ENCODE data around the gene RPS6KA1.

DNA sequence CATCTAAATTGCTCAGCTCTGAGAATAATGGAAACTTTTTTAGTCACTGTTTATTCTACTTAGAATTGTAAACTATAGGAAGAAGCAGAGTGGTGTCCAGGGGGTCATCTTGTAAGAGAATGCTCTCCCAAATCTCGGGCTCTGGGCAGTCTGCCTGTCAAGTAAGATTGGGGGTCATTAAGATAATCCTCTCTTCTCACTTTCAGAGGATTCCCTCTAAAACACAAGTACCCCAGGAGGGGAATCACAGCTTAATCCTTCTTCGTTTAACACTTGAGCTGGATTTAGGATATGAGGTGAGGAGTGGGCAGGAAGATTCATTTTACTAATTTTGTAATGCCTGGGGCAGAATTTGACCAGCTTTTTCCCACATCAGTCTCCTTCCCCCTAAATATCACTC lies 81.2 kb downstream of the RPS6KA1 start:
- TF ChIP-seq EZH2 (optimal IDR thresholded peaks at IDR 0.05; ENCODE audit: low read depth, low read length) (no peak), EZH2phosphoT487 (IDR thresholded peaks at IDR 0.05; ENCODE audit: low read length) (no peak)
- TF ChIP-seq, protein P1, sequence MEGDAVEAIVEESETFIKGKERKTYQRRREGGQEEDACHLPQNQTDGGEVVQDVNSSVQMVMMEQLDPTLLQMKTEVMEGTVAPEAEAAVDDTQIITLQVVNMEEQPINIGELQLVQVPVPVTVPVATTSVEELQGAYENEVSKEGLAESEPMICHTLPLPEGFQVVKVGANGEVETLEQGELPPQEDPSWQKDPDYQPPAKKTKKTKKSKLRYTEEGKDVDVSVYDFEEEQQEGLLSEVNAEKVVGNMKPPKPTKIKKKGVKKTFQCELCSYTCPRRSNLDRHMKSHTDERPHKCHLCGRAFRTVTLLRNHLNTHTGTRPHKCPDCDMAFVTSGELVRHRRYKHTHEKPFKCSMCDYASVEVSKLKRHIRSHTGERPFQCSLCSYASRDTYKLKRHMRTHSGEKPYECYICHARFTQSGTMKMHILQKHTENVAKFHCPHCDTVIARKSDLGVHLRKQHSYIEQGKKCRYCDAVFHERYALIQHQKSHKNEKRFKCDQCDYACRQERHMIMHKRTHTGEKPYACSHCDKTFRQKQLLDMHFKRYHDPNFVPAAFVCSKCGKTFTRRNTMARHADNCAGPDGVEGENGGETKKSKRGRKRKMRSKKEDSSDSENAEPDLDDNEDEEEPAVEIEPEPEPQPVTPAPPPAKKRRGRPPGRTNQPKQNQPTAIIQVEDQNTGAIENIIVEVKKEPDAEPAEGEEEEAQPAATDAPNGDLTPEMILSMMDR (IDR thresholded peaks at IDR 0.05; ENCODE audit: low read length) = no peak

Measured in MM.1S (cell line).